Measurements from ENCODE around the gene CCER1.
"Not testable (repeated sequence)": the region's sequence is repeated elsewhere in the genome, so short reads cannot be mapped to it uniquely, and the experiment has no call there.

- not testable (repeated sequence) for TF ChIP-seq CTCF (IDR thresholded peaks at IDR 0.05; ENCODE audit: low read depth, low read length, poor library complexity, severe bottlenecking); EZH2phosphoT487 (IDR thresholded peaks at IDR 0.05; ENCODE audit: borderline replicate concordance, low read length)
These were observed 30.4 kb upstream of the CCER1 start for GRCh38 chr12:90985331-90985730.
